ENCODE results near the gene FIGN. TPM values are rescaled to one million over a fixed set of nuclear protein-coding genes. Genes with fewer than 3 reads are reported as not detected.
A peak's percentile ranks its signal among the peaks of the same experiment; 100 is the strongest.

The FIGN gene
- total and polyA plus RNA-seq, 5 donors from 2014 or later: not detected

DNA sequence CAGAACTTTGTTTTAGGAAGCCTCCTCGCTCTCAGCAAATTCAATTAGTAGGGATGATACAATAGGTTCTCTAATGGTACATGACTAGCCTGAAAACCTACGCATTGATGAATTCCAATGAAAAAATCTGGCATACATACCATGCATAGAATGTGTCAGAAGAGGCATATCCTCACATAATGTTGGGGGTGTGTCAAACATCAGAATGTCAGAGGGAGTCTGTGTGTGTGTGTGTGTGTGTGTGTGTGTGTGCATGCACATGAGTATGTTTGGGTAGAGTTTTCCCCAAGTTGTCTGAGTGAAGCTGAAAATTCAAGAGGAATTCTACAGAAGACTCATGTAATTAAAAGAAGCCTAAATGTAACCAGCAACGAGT, 78.5 kb downstream of the FIGN start:
- Histone ChIP-seq H3K27ac (ENCODE audit: insufficient read depth, low read length, poor library complexity, severe bottlenecking) (no peak overlapping the region), H3K27me3 (ENCODE audit: control insufficient read depth, insufficient read depth, low read length) (no peaks in the 10 kb centered on the region), H3K36me3 (ENCODE audit: control insufficient read depth, insufficient read depth, low read length) (no peaks in the 10 kb centered on the region), H3K4me1 (ENCODE audit: control insufficient read depth, insufficient read depth, low read length, poor library complexity, severe bottlenecking) (no peaks in the 10 kb centered on the region), H3K4me3 (ENCODE audit: low read depth, low read length) (no peak overlapping the region), H3K9me3 (ENCODE audit: control insufficient read depth in 2 of 2, low read length in 2 of 2) (no peaks in the 10 kb centered on the region)
- Mint-ChIP-seq H3K9me3 (peaks cover 2 to 24% (median 6%) of the 10 kb centered on the region in 7 donors), H3K27ac (no peak overlapping the region), H3K27me3 (no peaks in the 10 kb centered on the region), H3K4me1 (no peaks in the 10 kb centered on the region), H3K36me3 (no peaks in the 10 kb centered on the region), H3K4me3 (no peak overlapping the region)
- ATAC-seq (ENCODE audit: low read depth in 2 of 2) (no peak), DNase-seq (no peak)

DNA sequence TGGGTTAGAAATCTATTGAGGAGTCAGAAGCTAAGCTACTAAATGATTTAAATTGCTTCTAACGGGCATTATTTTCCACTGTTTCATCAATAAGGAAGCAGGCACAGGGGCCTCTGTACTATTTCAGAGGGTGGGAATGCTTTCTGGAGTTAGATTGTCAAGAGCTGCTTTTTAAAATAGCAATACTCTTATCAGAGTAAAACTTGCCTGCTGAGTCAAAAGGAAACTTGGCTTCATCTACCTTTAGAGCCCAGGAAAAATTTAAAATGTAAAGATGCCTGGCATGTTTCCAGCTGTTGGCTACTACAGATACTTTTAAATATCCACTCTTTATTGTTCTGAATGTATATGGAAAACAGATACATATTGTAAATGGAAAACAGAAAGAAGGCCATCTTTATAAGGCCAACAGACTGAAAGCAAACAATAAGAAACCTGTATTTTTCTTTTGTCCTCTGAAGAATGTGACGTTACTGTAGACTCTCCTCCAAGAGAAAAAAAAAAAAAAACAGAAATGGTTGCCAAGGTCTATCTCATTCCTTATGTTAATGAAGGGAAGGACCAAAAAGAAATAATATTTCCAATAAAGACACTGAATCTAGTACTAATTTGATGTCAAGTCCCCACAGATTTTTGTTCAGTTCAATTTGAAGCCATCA, 79.1 kb downstream of the FIGN start:
- peaks cover under 1 to 20% (median 5%) of the 10 kb centered on the region in 7 donors for H3K9me3 Mint-ChIP-seq
- no peaks in the 10 kb centered on the region for H3K9me3 ChIP-seq (ENCODE audit: control insufficient read depth in 2 of 2, low read length in 2 of 2)
- H3K27me3 Mint-ChIP-seq: no peaks in the 10 kb centered on the region
- ATAC-seq (ENCODE audit: low read depth in 2 of 2): no peak
- no peak for DNase-seq
- H3K27me3 ChIP-seq (ENCODE audit: control insufficient read depth, insufficient read depth, low read length): no peaks in the 10 kb centered on the region
- no peaks in the 10 kb centered on the region for H3K4me1 ChIP-seq (ENCODE audit: control insufficient read depth, insufficient read depth, low read length, poor library complexity, severe bottlenecking)
- H3K36me3 Mint-ChIP-seq: no peaks in the 10 kb centered on the region
- H3K4me3 Mint-ChIP-seq: no peak overlapping the region
- H3K4me3 ChIP-seq (ENCODE audit: low read depth, low read length): no peak overlapping the region
- no peaks in the 10 kb centered on the region for H3K4me1 Mint-ChIP-seq
- H3K27ac Mint-ChIP-seq: no peak overlapping the region
- H3K36me3 ChIP-seq (ENCODE audit: control insufficient read depth, insufficient read depth, low read length): no peaks in the 10 kb centered on the region
- H3K27ac ChIP-seq (ENCODE audit: insufficient read depth, low read length, poor library complexity, severe bottlenecking): no peak overlapping the region

- DNase-seq: no peak
- H3K9me3 Mint-ChIP-seq: peaks cover 0 to 19% (median 5%) of the 10 kb centered on the region in 7 donors
- no peaks in the 10 kb centered on the region for H3K36me3 Mint-ChIP-seq
- Histone ChIP-seq H3K27me3 (ENCODE audit: control insufficient read depth, insufficient read depth, low read length) (no peaks in the 10 kb centered on the region), H3K9me3 (ENCODE audit: control insufficient read depth in 2 of 2, low read length in 2 of 2) (no peaks in the 10 kb centered on the region), H3K4me3 (ENCODE audit: low read depth, low read length) (no peak overlapping the region), H3K4me1 (ENCODE audit: control insufficient read depth, insufficient read depth, low read length, poor library complexity, severe bottlenecking) (no peaks in the 10 kb centered on the region), H3K36me3 (ENCODE audit: control insufficient read depth, insufficient read depth, low read length) (no peaks in the 10 kb centered on the region), H3K27ac (ENCODE audit: insufficient read depth, low read length, poor library complexity, severe bottlenecking) (no peak overlapping the region)
- H3K4me1 Mint-ChIP-seq: no peaks in the 10 kb centered on the region
- H3K27me3 Mint-ChIP-seq: no peaks in the 10 kb centered on the region
- no peak overlapping the region for H3K4me3 Mint-ChIP-seq
- ATAC-seq (ENCODE audit: low read depth in 2 of 2): no peak
- H3K27ac Mint-ChIP-seq: no peak overlapping the region
Measured at GRCh38 chr2:163655667-163656066, 80.1 kb downstream of the FIGN start.

DNA sequence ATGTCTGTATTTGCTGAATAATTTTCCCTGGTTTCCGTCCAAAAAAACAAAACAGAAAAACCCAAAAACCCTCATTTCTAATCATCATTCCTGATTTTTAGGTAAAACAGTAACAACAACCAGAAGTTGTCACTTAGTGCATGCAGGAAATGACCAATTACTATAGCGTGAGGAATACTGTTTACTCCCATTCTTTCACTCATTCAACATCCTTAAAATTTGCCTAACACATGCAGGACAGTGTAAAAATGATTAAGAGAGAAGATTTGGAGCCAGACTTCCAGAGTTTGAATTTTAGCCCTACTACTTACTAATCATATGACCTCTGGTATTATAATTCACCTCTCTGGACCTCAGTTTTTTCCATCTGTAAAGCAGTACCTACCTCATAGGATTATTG, 83.1 kb downstream of the FIGN start:
- Mint-ChIP-seq H3K4me3 (peak overlapping the region in 1 of 4 donors; percentile 48), H3K27ac (no peak overlapping the region), H3K9me3 (peaks cover 0 to 17% (median 3%) of the 10 kb centered on the region in 7 donors), H3K27me3 (no peaks in the 10 kb centered on the region), H3K4me1 (no peaks in the 10 kb centered on the region), H3K36me3 (no peaks in the 10 kb centered on the region)
- Histone ChIP-seq H3K9me3 (ENCODE audit: control insufficient read depth in 2 of 2, low read length in 2 of 2) (no peaks in the 10 kb centered on the region), H3K4me1 (ENCODE audit: control insufficient read depth, insufficient read depth, low read length, poor library complexity, severe bottlenecking) (no peaks in the 10 kb centered on the region), H3K27ac (ENCODE audit: insufficient read depth, low read length, poor library complexity, severe bottlenecking) (no peak overlapping the region), H3K4me3 (ENCODE audit: low read depth, low read length) (no peak overlapping the region), H3K27me3 (ENCODE audit: control insufficient read depth, insufficient read depth, low read length) (no peaks in the 10 kb centered on the region), H3K36me3 (ENCODE audit: control insufficient read depth, insufficient read depth, low read length) (no peaks in the 10 kb centered on the region)
- no peak for DNase-seq
- ATAC-seq (ENCODE audit: low read depth in 2 of 2): no peak

DNA sequence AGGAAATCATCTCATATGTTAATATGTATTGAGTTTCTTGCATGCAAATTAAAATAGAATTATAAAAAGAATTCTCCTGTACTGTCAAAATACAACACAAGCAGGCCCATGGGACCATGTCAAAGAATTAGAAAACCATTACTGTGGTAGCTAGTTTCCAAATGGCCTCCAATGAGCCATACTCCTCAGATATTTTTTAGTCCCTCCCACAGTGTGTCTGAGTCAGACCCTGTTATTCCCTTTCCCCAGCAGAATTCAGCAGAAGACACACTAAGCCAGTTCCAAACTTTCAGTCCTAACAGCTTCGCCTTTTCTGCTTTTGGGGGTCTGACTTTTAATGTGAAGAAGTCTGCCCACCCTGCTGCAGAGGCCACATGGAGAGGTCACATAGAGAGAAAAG, 86.7 kb downstream of the FIGN start:
- Histone ChIP-seq H3K4me3 (ENCODE audit: low read depth, low read length) (no peak overlapping the region), H3K36me3 (ENCODE audit: control insufficient read depth, insufficient read depth, low read length) (no peaks in the 10 kb centered on the region), H3K27ac (ENCODE audit: insufficient read depth, low read length, poor library complexity, severe bottlenecking) (no peak overlapping the region), H3K9me3 (ENCODE audit: control insufficient read depth in 2 of 2, low read length in 2 of 2) (no peaks in the 10 kb centered on the region), H3K4me1 (ENCODE audit: control insufficient read depth, insufficient read depth, low read length, poor library complexity, severe bottlenecking) (no peaks in the 10 kb centered on the region), H3K27me3 (ENCODE audit: control insufficient read depth, insufficient read depth, low read length) (no peaks in the 10 kb centered on the region)
- Mint-ChIP-seq H3K27me3 (no peaks in the 10 kb centered on the region), H3K36me3 (no peaks in the 10 kb centered on the region), H3K27ac (no peak overlapping the region), H3K4me3 (no peak overlapping the region), H3K4me1 (no peaks in the 10 kb centered on the region), H3K9me3 (peaks cover 0 to 8% (median 3%) of the 10 kb centered on the region in 7 donors)
- ATAC-seq (ENCODE audit: low read depth in 2 of 2) (no peak), DNase-seq (no peak)

DNA sequence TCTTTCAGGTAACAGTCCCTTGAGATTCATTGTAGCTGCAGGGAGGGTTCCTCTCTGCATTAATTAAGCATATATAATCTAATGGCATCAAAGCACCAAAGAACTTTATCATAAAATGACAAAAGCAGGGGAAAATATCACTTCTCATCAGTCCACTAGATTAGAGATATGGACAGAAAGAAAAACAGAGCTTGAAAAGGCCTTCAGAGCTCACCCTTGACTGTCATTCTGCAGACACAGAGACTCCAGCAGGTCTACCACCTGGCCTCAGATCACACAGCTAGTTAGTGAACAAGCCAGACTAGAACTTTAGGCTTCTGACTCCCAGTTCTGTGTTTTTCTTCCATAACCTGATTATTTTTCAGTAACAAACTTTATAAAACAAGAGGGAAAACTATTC, 88.5 kb downstream of the FIGN start:
- ATAC-seq (ENCODE audit: low read depth in 2 of 2): no peak
- no peaks in the 10 kb centered on the region for H3K36me3 ChIP-seq (ENCODE audit: control insufficient read depth, insufficient read depth, low read length)
- H3K27me3 Mint-ChIP-seq: no peaks in the 10 kb centered on the region

GRCh38 chr2:163646687-163647086, 89.1 kb downstream of the FIGN start:
- Histone ChIP-seq H3K9me3 (ENCODE audit: control insufficient read depth in 2 of 2, low read length in 2 of 2) (no peaks in the 10 kb centered on the region), H3K4me1 (ENCODE audit: control insufficient read depth, insufficient read depth, low read length, poor library complexity, severe bottlenecking) (no peaks in the 10 kb centered on the region), H3K27ac (ENCODE audit: insufficient read depth, low read length, poor library complexity, severe bottlenecking) (no peak overlapping the region), H3K27me3 (ENCODE audit: control insufficient read depth, insufficient read depth, low read length) (no peaks in the 10 kb centered on the region), H3K36me3 (ENCODE audit: control insufficient read depth, insufficient read depth, low read length) (no peaks in the 10 kb centered on the region), H3K4me3 (ENCODE audit: low read depth, low read length) (no peak overlapping the region)
- Mint-ChIP-seq H3K36me3 (no peaks in the 10 kb centered on the region), H3K4me1 (no peaks in the 10 kb centered on the region), H3K9me3 (peaks cover 0 to 8% (median 4%) of the 10 kb centered on the region in 7 donors), H3K27me3 (no peaks in the 10 kb centered on the region), H3K27ac (no peak overlapping the region), H3K4me3 (no peak overlapping the region)
- DNase-seq (no peak), ATAC-seq (ENCODE audit: low read depth in 2 of 2) (no peak)

More for the DNA sequence above, 88.5 kb downstream of the FIGN start:
- Mint-ChIP-seq H3K4me3 (no peak overlapping the region), H3K27ac (no peak overlapping the region), H3K36me3 (no peaks in the 10 kb centered on the region), H3K9me3 (peaks cover 0 to 8% (median 3%) of the 10 kb centered on the region in 7 donors), H3K4me1 (no peaks in the 10 kb centered on the region)
- Histone ChIP-seq H3K4me3 (ENCODE audit: low read depth, low read length) (no peak overlapping the region), H3K27ac (ENCODE audit: insufficient read depth, low read length, poor library complexity, severe bottlenecking) (no peak overlapping the region), H3K4me1 (ENCODE audit: control insufficient read depth, insufficient read depth, low read length, poor library complexity, severe bottlenecking) (no peaks in the 10 kb centered on the region), H3K9me3 (ENCODE audit: control insufficient read depth in 2 of 2, low read length in 2 of 2) (no peaks in the 10 kb centered on the region), H3K27me3 (ENCODE audit: control insufficient read depth, insufficient read depth, low read length) (no peaks in the 10 kb centered on the region)
- DNase-seq: no peak

- H3K9me3 Mint-ChIP-seq: peaks cover 0 to 8% (median 1%) of the 10 kb centered on the region in 7 donors
- no peak for DNase-seq
- H3K27me3 ChIP-seq (ENCODE audit: control insufficient read depth, insufficient read depth, low read length): no peaks in the 10 kb centered on the region
- no peak overlapping the region for H3K27ac Mint-ChIP-seq
- no peak overlapping the region for H3K27ac ChIP-seq (ENCODE audit: insufficient read depth, low read length, poor library complexity, severe bottlenecking)
- no peaks in the 10 kb centered on the region for H3K9me3 ChIP-seq (ENCODE audit: control insufficient read depth in 2 of 2, low read length in 2 of 2)
- no peaks in the 10 kb centered on the region for H3K27me3 Mint-ChIP-seq
- no peak overlapping the region for H3K4me3 Mint-ChIP-seq
- no peaks in the 10 kb centered on the region for H3K4me1 Mint-ChIP-seq
- H3K36me3 ChIP-seq (ENCODE audit: control insufficient read depth, insufficient read depth, low read length): no peaks in the 10 kb centered on the region
- no peak overlapping the region for H3K4me3 ChIP-seq (ENCODE audit: low read depth, low read length)
- no peak for ATAC-seq (ENCODE audit: low read depth in 2 of 2)
- H3K4me1 ChIP-seq (ENCODE audit: control insufficient read depth, insufficient read depth, low read length, poor library complexity, severe bottlenecking): no peaks in the 10 kb centered on the region
- H3K36me3 Mint-ChIP-seq: no peaks in the 10 kb centered on the region
Measured at GRCh38 chr2:163644238-163644637, 91.6 kb downstream of the FIGN start.

Data from CD4-positive, CD25-positive, alpha-beta regulatory T cell (primary cell).